ENCODE data around the gene SPRR2E.
"Not testable (repeated sequence)": the region's sequence is repeated elsewhere in the genome, so short reads cannot be mapped to it uniquely, and the experiment has no call there.

Gene SPRR2E

GRCh38 chr1:153094426-153094825 lies at the start of gene SPRR2E:
Gene SPRR2E (minus strand): TSS chr1:153094526. CDS start chr1:153093751, 775 bp downstream.
- DNase-seq: no peak

- DNase-seq: no peak
These were observed 47.1 kb upstream of the SPRR2E start for GRCh38 chr1:153141377-153141776.

DNA sequence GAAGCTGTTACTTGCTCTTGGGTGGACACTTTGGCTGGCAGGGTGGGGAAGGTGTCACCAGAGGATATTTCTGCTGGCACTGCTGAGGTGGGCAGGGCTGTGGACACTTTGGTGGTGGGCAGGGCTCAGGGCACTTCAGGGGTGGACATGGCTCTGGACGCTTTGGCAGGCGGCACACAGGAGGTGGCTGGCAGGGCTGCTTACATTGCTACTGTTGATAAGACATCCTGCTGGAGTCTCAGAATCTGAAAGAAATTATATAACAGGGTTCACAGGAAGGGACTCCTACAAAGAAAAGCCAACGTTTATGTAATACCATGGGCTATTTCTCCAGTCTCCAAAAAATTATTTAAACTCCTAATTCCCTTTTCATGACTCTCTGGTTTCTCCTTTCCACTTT lies 46.2 kb upstream of the SPRR2E start:
- no peak for DNase-seq

- no peak for DNase-seq
These were observed 39.4 kb upstream of the SPRR2E start for GRCh38 chr1:153133743-153134142.

- no peak for DNase-seq
These were observed 38.9 kb upstream of the SPRR2E start for GRCh38 chr1:153133267-153133666.

DNA sequence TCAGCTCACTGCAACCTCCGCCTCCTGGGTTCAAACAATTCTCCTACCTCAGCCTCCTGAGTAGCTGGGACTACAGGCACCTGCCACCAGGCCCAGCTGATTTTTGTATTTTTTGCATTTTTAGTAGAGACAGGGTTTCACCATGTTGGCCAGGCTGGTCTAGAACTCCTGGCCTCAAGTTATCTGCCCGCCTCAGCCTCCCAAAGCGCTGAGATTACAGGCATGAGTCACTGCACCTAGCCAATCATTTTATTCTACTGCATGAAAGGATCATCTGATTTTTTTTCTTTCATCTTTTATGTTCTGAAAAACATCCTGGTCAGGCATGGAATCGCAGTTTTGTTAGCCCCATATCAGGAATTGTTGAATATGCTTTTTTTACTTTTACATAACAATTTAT lies 34.4 kb upstream of the SPRR2E start:
- DNase-seq: not testable (repeated sequence)

GRCh38 chr1:153127296-153127695 lies 33.0 kb upstream of the SPRR2E start:
- no peak for DNase-seq

- DNase-seq: no peak
These were observed 31.2 kb upstream of the SPRR2E start for GRCh38 chr1:153125536-153125935.

- not testable (repeated sequence) for DNase-seq
These were observed 29.5 kb upstream of the SPRR2E start for GRCh38 chr1:153123793-153124192.

DNA sequence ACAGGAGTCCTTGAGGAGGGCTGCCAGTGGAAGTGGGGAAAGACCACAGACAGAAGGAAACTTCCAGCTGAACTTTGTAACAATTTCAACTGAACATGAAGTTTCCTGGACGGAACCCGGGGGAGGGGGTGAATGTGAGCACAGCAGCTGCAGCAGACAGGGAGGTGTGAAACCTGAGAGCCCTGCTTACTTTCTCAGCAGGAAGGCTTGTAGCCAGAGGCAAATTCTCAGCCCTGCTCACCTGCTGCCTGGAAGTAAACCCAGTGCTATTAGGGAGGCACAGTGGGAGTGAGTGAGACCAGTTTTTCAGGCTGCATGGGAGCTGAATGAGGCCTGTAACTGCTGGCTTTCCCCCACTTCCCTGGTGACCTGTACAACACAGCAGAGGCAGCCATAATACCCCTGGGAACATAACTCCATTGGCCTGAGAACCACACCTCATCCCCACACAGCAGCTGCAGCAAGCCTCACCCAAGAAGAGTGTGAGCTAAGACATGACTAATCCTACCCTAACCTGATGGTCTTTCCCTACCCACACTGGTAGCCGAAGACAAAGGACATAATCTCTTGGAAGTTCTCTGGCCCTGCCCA lies 28.6 kb upstream of the SPRR2E start:
- no peak for DNase-seq

DNA sequence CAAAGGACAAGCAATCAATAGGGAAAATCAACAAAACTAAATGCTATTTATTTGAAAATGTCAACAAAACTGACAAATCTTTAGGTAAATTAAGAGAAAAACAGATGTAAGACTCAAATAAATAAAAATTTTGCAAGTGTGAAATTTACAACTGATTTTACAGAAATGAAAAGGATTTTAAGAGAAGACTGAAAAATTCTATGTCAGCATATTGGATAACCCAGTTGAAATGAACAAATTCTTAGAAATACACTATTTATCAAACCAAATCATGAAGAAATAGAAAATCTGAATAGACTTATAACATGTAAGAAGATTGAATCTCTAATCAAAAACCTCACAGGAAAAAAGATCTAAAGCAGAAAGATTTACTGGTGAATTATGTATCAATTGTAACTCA lies 26.6 kb upstream of the SPRR2E start:
- no peak for DNase-seq

- no peak for DNase-seq
These were observed 25.2 kb upstream of the SPRR2E start for GRCh38 chr1:153119491-153119971.

DNA sequence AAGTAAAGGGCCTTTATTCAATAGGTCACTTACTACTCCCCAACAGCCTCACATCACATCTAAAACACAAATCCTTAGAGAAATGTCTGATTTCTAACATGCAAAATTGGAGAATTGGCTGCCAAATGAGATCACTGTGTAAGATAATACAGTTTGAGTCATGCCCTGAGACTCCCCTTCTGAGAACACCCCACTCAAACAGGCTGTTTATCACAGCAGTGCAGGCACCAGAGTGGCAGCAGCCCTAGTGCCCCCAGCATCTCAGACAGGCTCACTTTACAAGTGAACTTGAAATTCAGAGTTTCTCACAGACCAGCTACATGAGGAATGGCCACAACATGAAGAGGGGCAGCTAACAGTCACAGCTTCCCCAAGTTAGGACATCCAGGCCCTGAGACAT lies 20.9 kb upstream of the SPRR2E start:
- DNase-seq: not testable (repeated sequence)

GRCh38 chr1:153113416-153113815 lies 19.1 kb upstream of the SPRR2E start, which contains the start of gene SPRR2F:
Gene SPRR2F (minus strand): TSS chr1:153113516. CDS start chr1:153112733, 783 bp downstream.
- DNase-seq: no peak

DNA sequence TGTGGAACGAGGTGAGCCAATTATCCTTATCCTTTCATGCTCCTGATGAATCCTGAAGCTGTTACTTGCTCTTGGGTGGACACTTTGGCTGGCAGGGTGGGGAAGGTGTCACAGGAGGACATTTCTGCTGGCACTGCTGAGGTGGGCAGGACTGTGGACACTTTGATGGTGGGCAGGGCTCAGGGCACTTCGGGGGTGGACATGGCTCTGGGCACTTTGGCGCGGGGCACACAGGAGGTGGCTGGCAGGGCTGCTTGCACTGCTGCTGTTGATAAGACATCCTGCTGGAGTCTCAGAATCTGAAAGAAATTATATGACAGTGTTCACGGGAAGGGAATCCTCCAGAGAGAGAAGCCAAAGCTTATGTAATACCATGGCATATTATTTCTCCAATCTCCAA lies 18.1 kb upstream of the SPRR2E start:
- not testable (repeated sequence) for DNase-seq

DNA sequence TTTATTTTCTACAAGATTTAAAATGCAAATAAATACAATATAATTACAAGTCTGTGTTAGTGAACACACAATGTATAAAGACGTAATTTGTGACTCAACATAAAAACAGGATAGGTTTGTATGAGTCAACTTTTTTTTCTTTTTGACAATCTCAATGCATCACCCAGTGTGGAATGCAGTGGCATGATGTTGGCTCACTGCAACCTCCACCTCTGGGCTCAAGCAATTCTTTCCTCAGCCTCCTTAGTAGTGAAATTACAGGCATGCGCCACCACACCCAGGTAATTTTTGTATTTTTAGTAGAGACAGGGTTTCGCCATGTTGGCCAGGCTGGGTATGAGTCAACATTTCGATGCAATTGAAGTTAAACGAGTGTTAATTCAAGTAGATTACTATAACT lies 5.9 kb upstream of the SPRR2E start:
- no peak for DNase-seq

DNA sequence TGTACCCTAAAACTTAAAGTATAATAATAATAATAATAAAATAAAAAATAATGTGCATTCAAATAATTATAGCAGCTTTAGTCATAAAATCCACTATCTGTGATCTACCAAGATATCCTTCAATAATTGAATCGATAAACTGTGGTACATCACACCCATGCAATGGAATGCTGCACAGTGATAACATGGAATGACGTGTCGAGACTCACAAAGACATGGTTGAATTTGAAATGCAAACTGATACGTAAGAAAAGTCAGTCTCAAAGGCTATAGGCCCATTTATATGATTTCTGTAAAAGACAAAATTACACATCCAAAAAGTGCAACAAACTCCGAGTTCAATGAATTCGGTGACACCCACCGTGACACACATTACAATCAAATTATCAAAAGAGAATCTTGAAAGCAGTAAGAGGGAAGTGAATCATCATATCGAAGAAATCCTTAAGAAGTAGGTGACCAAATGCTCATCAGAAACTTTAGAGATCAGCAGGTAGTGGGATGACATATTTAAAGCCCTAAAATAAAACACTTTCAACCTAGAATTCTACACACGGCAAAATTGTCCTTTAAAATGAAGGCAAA lies 5.2 kb upstream of the SPRR2E start:
- no peak for DNase-seq

GRCh38 chr1:153095764-153096163 lies 1.4 kb upstream of the SPRR2E start:
- DNase-seq: no peak

DNA sequence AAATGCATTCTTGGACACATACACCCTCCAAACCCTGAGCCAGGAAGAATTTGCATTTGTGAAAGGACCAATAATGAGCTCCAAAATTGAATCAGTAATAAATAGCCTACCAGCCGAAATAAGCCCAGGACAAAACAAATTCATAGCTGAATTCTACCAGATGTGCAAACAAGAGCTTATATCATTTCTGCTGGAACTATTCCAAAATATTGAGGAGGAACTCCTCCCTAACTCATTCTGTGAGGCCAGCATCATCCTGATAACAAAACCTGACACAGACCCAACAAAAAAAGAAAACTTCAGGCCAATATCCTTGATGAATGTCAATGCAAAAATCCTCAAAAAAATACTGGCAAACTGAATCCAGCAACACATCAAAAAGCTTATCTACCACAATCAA lies 6.7 kb downstream of the SPRR2E start:
- DNase-seq: no peak

DNA sequence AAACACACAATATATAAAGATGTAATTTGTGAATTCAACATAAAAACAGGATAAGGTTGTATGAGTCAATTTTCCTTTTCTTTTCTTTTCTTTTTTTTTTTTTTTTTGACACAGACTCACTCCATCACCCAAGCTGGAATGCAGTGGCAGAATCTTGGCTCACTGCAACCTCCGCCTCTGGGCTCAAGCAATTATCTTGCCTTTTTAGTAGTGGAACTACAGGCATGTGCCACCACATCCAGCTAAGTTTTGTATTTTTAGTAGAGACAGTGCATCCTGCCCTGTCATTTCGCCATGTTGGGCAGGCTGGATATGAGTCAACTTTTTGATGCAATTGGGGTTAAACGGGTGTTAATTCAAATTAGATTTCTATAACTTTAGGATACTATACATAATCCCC lies 12.6 kb downstream of the SPRR2E start:
- DNase-seq: no peak

GRCh38 chr1:153072806-153073726 lies 21.3 kb downstream of the SPRR2E start:
- no peak for DNase-seq

GRCh38 chr1:153071511-153071910 lies 22.8 kb downstream of the SPRR2E start, which contains the start of gene SPRR2B:
Gene SPRR2B (minus strand): TSS chr1:153071611. CDS start chr1:153070839, 772 bp downstream.
- no peak for DNase-seq

DNA sequence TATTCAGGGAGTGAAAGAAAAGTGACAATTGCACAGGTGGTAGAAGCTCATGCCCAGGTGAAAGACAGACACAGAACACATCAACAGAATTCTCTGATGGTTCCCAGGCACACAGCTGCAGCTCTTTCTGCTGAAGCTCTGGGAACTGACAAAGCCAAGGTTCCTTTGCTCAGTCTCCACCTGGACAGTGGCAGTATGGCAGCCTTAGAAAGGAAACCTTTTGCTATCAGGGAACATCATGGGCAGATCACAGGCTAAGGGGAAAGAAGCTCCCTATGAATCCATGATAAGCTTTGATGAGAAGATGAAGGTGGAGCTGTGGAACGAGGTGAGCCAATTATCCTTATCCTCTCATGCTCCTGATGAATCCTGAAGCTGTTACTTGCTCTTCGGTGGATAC lies 24.1 kb downstream of the SPRR2E start:
- DNase-seq: no peak

Measured in AML-193 (cell line).